ENCODE data around the gene TSPOAP1.

DNA sequence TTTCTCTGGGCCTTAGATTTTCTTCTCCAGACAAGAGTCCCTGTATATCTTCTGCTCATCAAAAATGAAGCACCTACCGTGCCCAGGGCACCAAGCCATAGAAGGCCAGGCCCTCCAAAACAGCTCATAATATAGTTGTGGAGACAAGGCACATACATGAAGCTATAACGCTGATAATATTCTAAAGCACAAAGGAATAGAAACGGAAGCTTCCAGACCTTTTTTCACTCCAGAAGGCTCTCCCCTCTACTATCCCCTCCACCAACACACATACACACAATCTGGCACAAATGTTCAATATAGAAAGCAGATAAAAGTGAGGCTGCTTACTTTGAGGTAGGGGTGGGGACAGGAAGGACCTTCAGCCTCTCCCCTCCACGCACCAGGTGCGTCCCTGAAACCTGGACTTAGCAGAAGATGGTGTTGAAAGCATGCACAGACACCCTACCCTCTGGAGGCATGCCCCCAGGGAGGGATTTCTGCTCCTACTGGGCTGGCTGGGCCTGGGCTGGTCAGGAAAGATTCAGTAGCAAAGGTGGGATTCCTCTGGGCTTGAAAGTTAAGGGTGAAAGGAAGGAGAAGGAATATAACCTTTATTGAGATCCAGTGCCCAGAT is 37.5 kb upstream of the TSPOAP1 start:
- TF ChIP-seq NR3C1 (IDR thresholded peaks at IDR 0.05) (no peak), CTCF (IDR thresholded peaks at IDR 0.05) (no peak), POLR2A (IDR thresholded peaks at IDR 0.05; ENCODE audit: low read length) (no peak), FOSL2 (IDR thresholded peaks at IDR 0.05) (no peak), FOSL2 (CRISPR knock-in tag; IDR thresholded peaks at IDR 0.05) (no peak), ESRRA (IDR thresholded peaks at IDR 0.05; ENCODE audit: borderline replicate concordance, low read length) (no peak), RCOR1 (IDR thresholded peaks at IDR 0.05; ENCODE audit: low read depth, low read length) (no peak), RFX5 (IDR thresholded peaks at IDR 0.05) (no peak), KDM1A (IDR thresholded peaks at IDR 0.05; ENCODE audit: low read depth) (no peak), RAD21 (conservative IDR thresholded peaks at IDR 0.05 in 1 of 2, IDR thresholded peaks at IDR 0.05 in 1 of 2) (no peak), SREBF2 (IDR thresholded peaks at IDR 0.05) (no peak), MYC (IDR thresholded peaks at IDR 0.05; ENCODE audit: borderline replicate concordance, low read length) (no peak)
